Testis (tissue), 2 donors: Measurements from ENCODE around the gene LGSN.

Experiments
- CTCF ChIP-seq, 3 experiments: fragments of 450-650 bp in 2 of 3; fragments of 200-600 bp in 1 of 3; sonication (generic) in 1 of 3; IDR thresholded peaks; one replicate each; pipeline ENCODE4 v1.5.1; 2016 to 2019; ENCODE audit warnings: antibody characterized with exemption in 3 of 3, mild to moderate bottlenecking in 2 of 3, moderate library complexity in 1 of 3
- POLR2A ChIP-seq: fragments of 450-650 bp; IDR thresholded peaks from one replicate; pipeline ENCODE4 v1.6.1; 2017; ENCODE audit warnings: antibody characterized with exemption, mild to moderate bottlenecking, moderate library complexity

- TF ChIP-seq POLR2A, result no peak
- TF ChIP-seq CTCF (IDR thresholded peaks at IDR 0.05), result no peak
Measured at GRCh38 chr6:63340351-63340750, 20.6 kb upstream of the LGSN start.
